Measurements from ENCODE around the gene PHF21A.

DNA sequence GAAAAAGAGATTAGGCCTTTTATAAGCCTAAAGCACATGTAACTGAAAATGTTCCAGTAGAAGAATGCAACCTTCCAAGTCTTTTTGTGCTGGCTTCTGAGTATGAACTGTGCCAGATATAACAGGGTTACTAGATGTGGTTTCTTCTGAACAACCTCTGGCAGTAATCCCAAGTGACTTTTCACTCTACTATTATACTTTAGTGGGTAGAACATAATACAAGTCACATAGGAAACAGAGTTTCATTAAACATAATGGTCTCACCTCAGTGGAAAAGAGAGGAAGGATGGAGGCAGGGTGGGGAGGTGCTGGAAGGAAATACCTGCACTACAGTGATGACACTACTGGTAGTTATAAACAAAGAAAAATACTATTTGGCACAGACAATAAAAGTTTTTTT lies 81.3 kb downstream of the PHF21A start:
- TF ChIP-seq POLR2AphosphoS5 (IDR thresholded peaks at IDR 0.05; ENCODE audit: borderline replicate concordance, low read depth, low read length) = no peak
- TF ChIP-seq EZH2 (IDR thresholded peaks at IDR 0.05) = no peak
- no peak for TF ChIP-seq FOXP2 (optimal IDR thresholded peaks at IDR 0.05; ENCODE audit: control extremely low read depth, extremely low read length, insufficient read depth)
